Mesenchymal stem cell (in vitro differentiated cells and primary cell): ENCODE results near the gene OTOF.

Source experiments
- DNase-seq: peaks from one replicate; pipeline ENCODE4 v3.0.0-alpha.2; 2013
- H2AFZ ChIP-seq: one replicate; pipeline ENCODE4 v1.6.1; 2013; ENCODE audit warnings: low read depth, mild to moderate bottlenecking, control low read depth, inconsistent platforms, low read length, moderate library complexity
- H2AK5ac ChIP-seq: 2 replicates; pipeline ENCODE4 v1.6.1; 2013; ENCODE audit warnings: low read length, moderate library complexity, mild to moderate bottlenecking, inconsistent platforms; ENCODE audit not compliant: severe bottlenecking
- H2BK120ac ChIP-seq: one replicate; pipeline ENCODE4 v1.6.1; 2013; ENCODE audit warnings: low read depth, mild to moderate bottlenecking, inconsistent platforms, low read length, moderate library complexity
- H2BK12ac ChIP-seq, 2 experiments: one replicate each; pipeline ENCODE4 v1.6.1; 2013; ENCODE audit warnings: inconsistent platforms in 2 of 2, low read length in 2 of 2, mild to moderate bottlenecking in 2 of 2, moderate library complexity in 2 of 2, control low read depth in 1 of 2
- H2BK15ac ChIP-seq: one replicate; pipeline ENCODE4 v1.6.1; 2013; ENCODE audit warnings: mild to moderate bottlenecking, low read depth, inconsistent platforms; ENCODE audit not compliant: poor library complexity, severe bottlenecking
- H2BK5ac ChIP-seq: 2 replicates; pipeline ENCODE4 v1.6.1; 2013; ENCODE audit warnings: low read depth, mild to moderate bottlenecking, low read length, control low read depth, inconsistent platforms; ENCODE audit not compliant: poor library complexity, severe bottlenecking
- H3K14ac ChIP-seq, 2 experiments: one replicate each; pipeline ENCODE4 v1.6.1; 2013; ENCODE audit warnings: inconsistent platforms in 2 of 2, low read length in 2 of 2, control low read depth in 1 of 2, mild to moderate bottlenecking in 1 of 2, moderate library complexity in 1 of 2
- H3K18ac ChIP-seq, 2 experiments: one replicate each; pipeline ENCODE4 v1.6.1; 2013; ENCODE audit warnings: inconsistent platforms in 2 of 2, low read length in 2 of 2, control low read depth in 1 of 2, low read depth in 1 of 2, mild to moderate bottlenecking in 1 of 2
- H3K23ac ChIP-seq, 2 experiments: one replicate each; pipeline ENCODE4 v1.6.1; 2013; ENCODE audit warnings: inconsistent platforms in 2 of 2, low read length in 2 of 2, mild to moderate bottlenecking in 2 of 2, moderate library complexity in 2 of 2, control low read depth in 1 of 2
- H3K27ac ChIP-seq: 2 replicates; pipeline ENCODE4 v1.5.1; 2013; ENCODE audit warnings: mild to moderate bottlenecking, moderate library complexity, low read length, control low read depth, inconsistent platforms; ENCODE audit not compliant: poor library complexity, severe bottlenecking
- H3K27me3 ChIP-seq, 2 experiments: 2 replicates each; pipeline versions ENCODE4 v1.6.1 to v1.7.0; 2013; ENCODE audit warnings: low read length in 2 of 2, mild to moderate bottlenecking in 2 of 2, moderate library complexity in 2 of 2, control low read depth in 1 of 2, inconsistent platforms in 1 of 2; ENCODE audit not compliant: control insufficient read depth in 1 of 2, insufficient read depth in 1 of 2
- H3K36me3 ChIP-seq, 2 experiments: 2 replicates each; pipeline versions ENCODE4 v1.6.1 to v1.7.0; 2013; ENCODE audit warnings: low read length in 2 of 2, control low read depth in 1 of 2, inconsistent platforms in 1 of 2, low read depth in 1 of 2, mild to moderate bottlenecking in 1 of 2; ENCODE audit not compliant: insufficient read depth in 2 of 2, control insufficient read depth in 1 of 2
- H3K4ac ChIP-seq, 2 experiments: one replicate each; pipeline ENCODE4 v1.6.1; 2013; ENCODE audit warnings: inconsistent platforms in 2 of 2, low read length in 2 of 2, mild to moderate bottlenecking in 2 of 2, moderate library complexity in 2 of 2, control low read depth in 1 of 2, low read depth in 1 of 2
- H3K4me1 ChIP-seq: 2 replicates; pipeline ENCODE4 v1.6.1; 2013; ENCODE audit warnings: low read depth, low read length, control low read depth; ENCODE audit not compliant: control insufficient read depth, insufficient read depth
- H3K4me2 ChIP-seq: 2 replicates; pipeline ENCODE4 v1.6.1; 2013; ENCODE audit warnings: low read length, mild to moderate bottlenecking, inconsistent platforms; ENCODE audit not compliant: poor library complexity, severe bottlenecking
- H3K4me3 ChIP-seq, 2 experiments: 2 replicates each; pipeline versions ENCODE4 v1.5.1 to v1.7.0; 2013; ENCODE audit warnings: low read length in 2 of 2, mild to moderate bottlenecking in 2 of 2, control low read depth in 1 of 2, low read depth in 1 of 2; ENCODE audit not compliant: insufficient read depth in 1 of 2
- H3K79me1 ChIP-seq: replicated peaks from 2 replicates; pipeline ENCODE4 v1.6.1; 2013; ENCODE audit warnings: mild to moderate bottlenecking, control low read depth, low read length, inconsistent platforms; ENCODE audit not compliant: poor library complexity, severe bottlenecking
- H3K9ac ChIP-seq: 2 replicates; pipeline ENCODE4 v1.7.0; 2013; ENCODE audit warnings: mild to moderate bottlenecking, low read length, moderate library complexity
- H3K9me3 ChIP-seq: 2 replicates; pipeline ENCODE4 v1.7.0; 2013; ENCODE audit warnings: mild to moderate bottlenecking, low read length; ENCODE audit not compliant: control insufficient read depth
- H4K8ac ChIP-seq: one replicate; pipeline ENCODE4 v1.6.1; 2013; ENCODE audit warnings: inconsistent platforms, mild to moderate bottlenecking, low read length, moderate library complexity
- H4K91ac ChIP-seq: one replicate; pipeline ENCODE4 v1.6.1; 2013; ENCODE audit warnings: mild to moderate bottlenecking, low read length, inconsistent platforms
- WGBS: methylation state at CpG from one replicate; pipeline ENCODE4 v1.1.7; 2013; ENCODE audit warnings: mixed read lengths; 5-methylcytosine and 5-hydroxymethylcytosine counted together

OTOF gene

GRCh38 chr2:26483027-26483326 is 5.1 kb upstream of the OTOF start:
- Histone ChIP-seq H2BK15ac (no peak overlapping the region), H3K79me1 (no peaks in the 10 kb centered on the region), H2BK5ac (no peak overlapping the region), H3K27me3 (peaks cover 35 to 52% of the 10 kb centered on the region in 2 experiments), H3K36me3 (no peaks in the 10 kb centered on the region), H3K23ac (no peak overlapping the region), H4K91ac (no peak overlapping the region), H3K9ac (no peak overlapping the region), H3K27ac (no peak overlapping the region), H3K14ac (peak overlapping the region in 1 of 2 experiments; percentile 23), H2BK12ac (no peak overlapping the region), H2BK120ac (no peak overlapping the region), H3K4me1 (peaks cover 6% of the 10 kb centered on the region), H3K9me3 (no peaks in the 10 kb centered on the region), H3K4ac (no peak overlapping the region), H2AFZ (no peak overlapping the region), H2AK5ac (no peak overlapping the region), H3K18ac (no peak overlapping the region), H4K8ac (no peak overlapping the region), H3K4me3 (no peak overlapping the region), H3K4me2 (no peak overlapping the region)
- no peak for DNase-seq
- 99% methylated on average over 3 of the region's 11 CpGs for WGBS

GRCh38 chr2:26482211-26483026 is 4.5 kb upstream of the OTOF start:
- H4K91ac ChIP-seq = no peak overlapping the region
- H2AFZ ChIP-seq = no peak overlapping the region
- H3K27ac ChIP-seq = no peak overlapping the region
- no peak overlapping the region for H2BK5ac ChIP-seq
- WGBS = 92% methylated on average over 29 of the region's 30 CpGs
- H3K18ac ChIP-seq = no peak overlapping the region
- H3K9me3 ChIP-seq = no peaks in the 10 kb centered on the region
- no peaks in the 10 kb centered on the region for H3K79me1 ChIP-seq
- no peaks in the 10 kb centered on the region for H3K36me3 ChIP-seq
- H3K23ac ChIP-seq = no peak overlapping the region
- peak overlapping the region in 1 of 2 experiments; percentile 23 for H3K14ac ChIP-seq
- no peak overlapping the region for H3K9ac ChIP-seq
- H3K4me1 ChIP-seq = peaks cover 6% of the 10 kb centered on the region
- H4K8ac ChIP-seq = no peak overlapping the region
- no peak overlapping the region for H2BK12ac ChIP-seq
- peak overlapping the region in 1 of 2 experiments; percentile 16 for H3K4me3 ChIP-seq
- H2BK120ac ChIP-seq = no peak overlapping the region
- no peak overlapping the region for H2AK5ac ChIP-seq
- H2BK15ac ChIP-seq = no peak overlapping the region
- peaks cover 29 to 48% of the 10 kb centered on the region in 2 experiments for H3K27me3 ChIP-seq
- H3K4ac ChIP-seq = no peak overlapping the region
- DNase-seq = no peak
- H3K4me2 ChIP-seq = no peak overlapping the region

- WGBS = 66% methylated on average over 2 of the region's 3 CpGs
- Histone ChIP-seq H4K91ac (no peak overlapping the region), H3K14ac (no peak overlapping the region), H4K8ac (no peak overlapping the region), H3K23ac (no peak overlapping the region), H3K79me1 (no peaks in the 10 kb centered on the region), H3K4me1 (peaks cover 6% of the 10 kb centered on the region), H2AK5ac (no peak overlapping the region), H3K27ac (no peak overlapping the region), H3K4me3 (no peak overlapping the region), H3K27me3 (peaks cover 27 to 42% of the 10 kb centered on the region in 2 experiments), H2BK5ac (no peak overlapping the region), H2BK12ac (no peak overlapping the region), H2BK120ac (no peak overlapping the region), H3K18ac (no peak overlapping the region), H3K4ac (no peak overlapping the region), H3K9ac (no peak overlapping the region), H3K4me2 (no peak overlapping the region), H3K36me3 (no peaks in the 10 kb centered on the region), H3K9me3 (no peaks in the 10 kb centered on the region), H2BK15ac (no peak overlapping the region), H2AFZ (no peak overlapping the region)
- no peak for DNase-seq
These were observed 3.8 kb upstream of the OTOF start for GRCh38 chr2:26481706-26482105.

GRCh38 chr2:26480566-26481423 is 2.9 kb upstream of the OTOF start:
- no peak overlapping the region for H3K4me3 ChIP-seq
- no peak overlapping the region for H2BK5ac ChIP-seq
- no peak overlapping the region for H2AFZ ChIP-seq
- no peak overlapping the region for H3K27ac ChIP-seq
- no peaks in the 10 kb centered on the region for H3K36me3 ChIP-seq
- no peak overlapping the region for H4K8ac ChIP-seq
- H3K9ac ChIP-seq = no peak overlapping the region
- H3K79me1 ChIP-seq = no peaks in the 10 kb centered on the region
- no peak overlapping the region for H2AK5ac ChIP-seq
- H3K27me3 ChIP-seq = peaks cover 26 to 41% of the 10 kb centered on the region in 2 experiments
- no peak for DNase-seq
- no peak overlapping the region for H3K4me2 ChIP-seq
- H4K91ac ChIP-seq = no peak overlapping the region
- WGBS = 77% methylated on average over 18 of the region's 18 CpGs
- no peak overlapping the region for H3K23ac ChIP-seq
- no peak overlapping the region for H2BK15ac ChIP-seq
- H3K9me3 ChIP-seq = no peaks in the 10 kb centered on the region
- H3K14ac ChIP-seq = no peak overlapping the region
- H2BK12ac ChIP-seq = no peak overlapping the region
- H2BK120ac ChIP-seq = no peak overlapping the region
- H3K4ac ChIP-seq = no peak overlapping the region
- no peak overlapping the region for H3K18ac ChIP-seq
- peaks cover 6% of the 10 kb centered on the region for H3K4me1 ChIP-seq
